Loucy (cell line): Measurements from ENCODE around the gene SLC6A12.

Source experiments
- CTCF ChIP-seq: fragments of 200-600 bp; sonication (generic); conservative IDR thresholded peaks from 2 replicates; pipeline ENCODE4 v1.5.1; 2014; ENCODE audit warnings: mild to moderate bottlenecking, antibody characterized with exemption, low read length
- EZH2phosphoT487 ChIP-seq: fragments of 200-600 bp; IDR thresholded peaks from 2 replicates; pipeline ENCODE4 v1.6.1; 2018; ENCODE audit warnings: antibody characterized with exemption, mild to moderate bottlenecking, moderate library complexity, borderline replicate concordance

- TF ChIP-seq CTCF, result no peak
- no peak for TF ChIP-seq EZH2phosphoT487
Observed at GRCh38 chr12:186006-186625, 27.8 kb downstream of the SLC6A12 start.
